HUES48 (cell line): ENCODE results near the gene AGPAT2.

ENCODE experiments used
- H3K27ac ChIP-seq: one replicate; pipeline ENCODE4 v1.7.0; 2013; ENCODE audit warnings: low read depth, low read length, inconsistent platforms
- H3K27me3 ChIP-seq: 2 replicates; pipeline ENCODE4 v1.6.1; 2013; ENCODE audit warnings: mild to moderate bottlenecking, low read length; ENCODE audit not compliant: control insufficient read depth, insufficient read depth
- H3K36me3 ChIP-seq: 2 replicates; pipeline ENCODE4 v1.6.1; 2013; ENCODE audit warnings: low read length; ENCODE audit not compliant: control insufficient read depth, insufficient read depth
- H3K4me1 ChIP-seq: 2 replicates; pipeline ENCODE4 v1.6.1; 2013; ENCODE audit warnings: mild to moderate bottlenecking, low read length; ENCODE audit not compliant: control insufficient read depth, insufficient read depth
- H3K4me3 ChIP-seq: 2 replicates; pipeline ENCODE4 v1.5.1; 2013; ENCODE audit warnings: mild to moderate bottlenecking, low read depth, low read length
- H3K9ac ChIP-seq: 2 replicates; pipeline ENCODE4 v1.6.1; 2013; ENCODE audit warnings: mild to moderate bottlenecking, low read depth, low read length, moderate library complexity
- H3K9me3 ChIP-seq: 2 replicates; pipeline ENCODE4 v1.6.1; 2013; ENCODE audit warnings: low read length; ENCODE audit not compliant: control insufficient read depth, insufficient read depth

Gene AGPAT2

GRCh38 chr9:136665704-136666371 lies 21.4 kb downstream of the AGPAT2 start:
- Histone ChIP-seq H3K9ac (no peak overlapping the region), H3K4me1 (peaks cover 4% of the 10 kb centered on the region; the same call in 1 of the 2 replicates), H3K27me3 (no peaks in the 10 kb centered on the region), H3K9me3 (no peaks in the 10 kb centered on the region), H3K36me3 (no peaks in the 10 kb centered on the region), H3K27ac (no peak overlapping the region), H3K4me3 (peak overlapping the region; percentile 60; the same call in 1 of the 2 replicates)

GRCh38 chr9:136665111-136665703 lies 22.1 kb downstream of the AGPAT2 start:
- Histone ChIP-seq H3K27ac (no peak overlapping the region), H3K9me3 (no peaks in the 10 kb centered on the region), H3K36me3 (no peaks in the 10 kb centered on the region), H3K4me1 (peaks cover 4% of the 10 kb centered on the region; the same call in 1 of the 2 replicates), H3K27me3 (no peaks in the 10 kb centered on the region), H3K4me3 (peak overlapping the region; percentile 53), H3K9ac (peak overlapping the region; percentile 30; the same call in 1 of the 2 replicates)

- Histone ChIP-seq H3K36me3 (no peaks in the 10 kb centered on the region), H3K27ac (no peak overlapping the region), H3K27me3 (no peaks in the 10 kb centered on the region), H3K9ac (no peak overlapping the region), H3K4me1 (peaks cover 4% of the 10 kb centered on the region; the same call in 1 of the 2 replicates), H3K4me3 (no peak overlapping the region), H3K9me3 (no peaks in the 10 kb centered on the region)
These were observed 23.0 kb downstream of the AGPAT2 start for GRCh38 chr9:136664000-136664915.

GRCh38 chr9:136662656-136663581 lies 24.3 kb downstream of the AGPAT2 start, which contains the start of gene EGFL7:
Gene EGFL7 (plus strand): TSS chr9:136662916. CDS start chr9:136668283, 5,367 bp downstream.
- Histone ChIP-seq H3K9me3 (no peaks in the 10 kb centered on the region), H3K4me1 (peaks cover 4% of the 10 kb centered on the region; the same call in 1 of the 2 replicates), H3K27ac (no peak within 1 kb of the TSS), H3K36me3 (no peaks in the 10 kb centered on the region), H3K4me3 (no peak within 1 kb of the TSS), H3K9ac (no peak within 1 kb of the TSS), H3K27me3 (no peaks in the 10 kb centered on the region)

- H3K9me3 ChIP-seq = no peaks in the 10 kb centered on the region
- H3K27ac ChIP-seq = no peak overlapping the region
- H3K4me3 ChIP-seq = no peak overlapping the region
- H3K4me1 ChIP-seq = peaks cover 4% of the 10 kb centered on the region; the same call in 1 of the 2 replicates
- H3K27me3 ChIP-seq = no peaks in the 10 kb centered on the region
- no peak overlapping the region for H3K9ac ChIP-seq
- no peaks in the 10 kb centered on the region for H3K36me3 ChIP-seq
These were observed 25.0 kb downstream of the AGPAT2 start for GRCh38 chr9:136662326-136662655.

GRCh38 chr9:136661641-136662325 lies 25.5 kb downstream of the AGPAT2 start:
- Histone ChIP-seq H3K27ac (no peak overlapping the region), H3K9ac (no peak overlapping the region), H3K27me3 (no peaks in the 10 kb centered on the region), H3K4me1 (peaks cover 4% of the 10 kb centered on the region; the same call in 1 of the 2 replicates), H3K9me3 (no peaks in the 10 kb centered on the region), H3K4me3 (no peak overlapping the region), H3K36me3 (no peaks in the 10 kb centered on the region)

GRCh38 chr9:136660971-136661550 lies 26.2 kb downstream of the AGPAT2 start:
- Histone ChIP-seq H3K9ac (no peak overlapping the region), H3K4me1 (peaks cover 4% of the 10 kb centered on the region; the same call in 1 of the 2 replicates), H3K9me3 (no peaks in the 10 kb centered on the region), H3K36me3 (no peaks in the 10 kb centered on the region), H3K4me3 (no peak overlapping the region), H3K27ac (no peak overlapping the region), H3K27me3 (no peaks in the 10 kb centered on the region)

GRCh38 chr9:136659861-136660784 lies 27.1 kb downstream of the AGPAT2 start:
- Histone ChIP-seq H3K9ac (no peak overlapping the region), H3K27me3 (no peaks in the 10 kb centered on the region), H3K4me3 (no peak overlapping the region), H3K36me3 (no peaks in the 10 kb centered on the region), H3K9me3 (no peaks in the 10 kb centered on the region), H3K4me1 (peaks cover 2% of the 10 kb centered on the region; the same call in 1 of the 2 replicates), H3K27ac (no peak overlapping the region)
